GM18511 (cell line): ENCODE data around the gene FHL3.
"Not testable (repeated sequence)": the region's sequence is repeated elsewhere in the genome, so short reads cannot be mapped to it uniquely, and the experiment has no call there.

ENCODE experiments used
- ATAC-seq: cut with Tn5 transposase; IDR thresholded peaks from one replicate; pipeline ENCODE4 v1.9.1; 2021; ENCODE audit warnings: mild to moderate bottlenecking, moderate library complexity; ENCODE audit not compliant: unreplicated experiment

FHL3 gene

DNA sequence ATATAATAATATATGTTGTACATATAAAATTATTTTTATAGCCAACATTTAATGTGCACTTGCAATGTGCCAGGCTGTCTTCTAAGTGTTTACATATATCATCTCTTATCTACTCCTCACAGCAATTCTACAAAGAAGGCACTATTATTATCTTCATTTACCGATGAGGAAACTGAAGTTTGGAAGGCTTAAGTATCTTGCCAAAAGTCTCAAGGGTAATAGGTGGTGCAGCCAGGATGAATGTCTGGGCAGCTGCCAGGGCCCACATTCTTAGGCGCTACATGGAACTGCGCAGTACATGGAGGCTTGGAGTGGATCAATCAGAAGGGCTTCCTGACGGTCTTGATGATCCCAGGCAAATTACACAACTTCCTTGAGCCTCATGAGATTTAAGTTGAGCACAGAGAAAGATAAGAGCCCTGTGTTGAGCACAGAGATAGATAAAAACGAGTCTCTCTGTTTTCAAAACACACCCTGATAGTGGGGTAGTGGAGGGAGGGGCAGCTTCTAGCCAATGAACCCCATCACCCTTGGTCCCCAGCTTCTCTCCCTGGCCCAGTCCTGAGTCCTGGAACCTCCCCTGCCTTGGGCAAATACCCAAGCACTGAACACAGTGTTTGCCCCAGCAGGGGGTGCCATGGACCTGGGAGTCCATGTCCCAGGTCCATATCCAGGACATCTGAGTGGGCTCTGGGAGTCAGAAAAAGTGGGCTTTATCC is 32.1 kb upstream of the FHL3 start:
- no peak for ATAC-seq

DNA sequence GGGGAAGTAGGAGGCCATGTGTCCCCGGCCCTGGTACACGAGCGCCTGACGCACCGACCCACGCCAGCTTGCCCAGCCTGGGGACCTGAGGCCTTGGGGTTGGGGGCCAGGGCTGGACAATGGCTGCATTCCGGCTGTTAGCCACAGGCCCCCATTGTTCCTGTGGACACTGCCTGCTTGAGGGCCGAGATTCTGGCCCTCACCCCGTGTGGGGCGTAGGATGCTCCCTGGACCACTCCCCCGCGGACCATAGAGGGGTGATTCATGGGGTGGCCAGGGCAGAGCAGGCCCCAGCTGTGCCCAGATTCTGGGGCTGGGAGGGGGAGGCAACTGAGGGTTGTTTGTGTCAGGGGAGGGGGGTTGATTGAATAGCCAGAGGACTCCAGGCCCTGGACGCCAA is 29.6 kb upstream of the FHL3 start:
- ATAC-seq: no peak

DNA sequence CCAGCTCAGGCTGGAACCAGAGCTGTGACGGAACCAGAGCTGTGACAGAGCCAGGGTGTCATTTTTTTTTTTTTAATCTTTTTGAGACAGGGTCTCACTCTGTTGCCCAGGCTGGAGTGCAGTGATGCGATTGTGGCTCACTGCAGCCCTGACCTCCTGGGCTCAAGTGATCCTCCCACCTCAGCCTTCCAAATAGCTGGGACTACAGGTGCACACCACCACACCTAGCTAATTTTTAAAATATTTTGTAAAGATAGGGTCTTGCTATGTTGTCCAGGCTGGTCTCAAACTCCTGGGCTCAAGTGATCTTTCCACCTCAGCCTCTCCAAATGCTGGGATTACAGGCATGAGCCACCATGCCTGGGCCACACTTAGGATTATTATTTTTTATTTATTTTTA is 27.7 kb upstream of the FHL3 start:
- ATAC-seq: not testable (repeated sequence)

DNA sequence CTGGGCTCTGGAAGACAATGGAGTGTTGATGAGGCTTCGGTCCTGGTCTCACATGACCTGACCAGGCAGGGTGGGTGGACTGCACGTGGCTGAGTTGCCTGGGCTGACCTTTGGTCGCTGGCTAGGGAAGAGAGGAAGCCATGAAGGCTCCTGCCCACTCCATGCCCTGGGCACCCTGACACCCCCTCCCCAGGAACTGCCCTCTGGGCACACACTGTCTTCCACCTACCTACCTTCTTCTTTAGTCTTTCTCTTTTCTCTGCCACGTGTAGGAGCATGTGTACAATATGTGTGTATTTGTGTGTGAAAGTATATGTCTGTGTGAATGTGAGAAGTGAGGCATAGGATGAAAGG is 26.2 kb upstream of the FHL3 start:
- ATAC-seq: no peak

DNA sequence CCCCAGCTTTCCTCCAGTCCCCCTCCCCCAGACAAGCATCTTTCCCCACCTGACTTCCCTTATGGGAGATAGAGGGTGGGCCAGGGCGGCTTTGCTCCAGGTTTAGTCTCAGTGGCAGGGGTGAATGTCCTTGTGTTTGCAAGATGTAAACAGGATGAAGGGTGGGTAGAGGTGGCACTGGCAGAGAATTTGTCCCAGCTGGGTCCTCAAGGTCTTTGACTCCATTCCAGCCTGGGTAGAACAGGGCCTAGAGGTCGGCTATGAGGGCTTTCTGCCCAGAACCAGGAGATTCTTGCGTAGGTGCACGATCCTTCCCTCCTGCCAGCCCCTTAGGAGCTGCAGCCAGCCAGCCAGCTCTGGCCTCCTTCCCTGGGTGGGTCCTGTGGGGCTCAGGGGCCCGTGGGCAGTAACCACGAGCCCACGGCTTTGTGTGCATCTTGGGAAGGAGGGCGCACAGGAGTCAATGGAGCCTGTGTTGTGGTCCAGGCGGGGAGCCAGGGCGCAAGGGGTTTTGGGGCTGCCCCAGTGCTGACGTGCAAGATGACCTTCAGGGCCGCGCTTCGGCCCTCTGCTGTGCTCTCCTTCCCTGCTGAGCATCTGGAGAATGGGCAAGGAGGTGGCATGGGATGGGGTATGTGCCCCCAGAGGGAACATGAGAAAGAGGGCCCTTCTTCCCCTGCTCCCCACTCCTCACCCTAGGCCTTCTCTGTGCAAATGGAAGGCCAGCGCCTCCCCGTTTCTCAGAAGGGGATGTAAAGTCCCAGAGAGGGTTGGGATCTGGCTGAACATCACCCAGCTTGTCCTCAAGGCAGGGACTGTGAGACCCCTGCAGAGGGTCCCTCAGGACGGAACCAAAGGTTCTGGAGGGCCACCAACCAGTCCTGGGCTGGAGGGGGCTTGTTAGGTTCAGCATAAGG is 25.5 kb upstream of the FHL3 start:
- ATAC-seq: no peak

DNA sequence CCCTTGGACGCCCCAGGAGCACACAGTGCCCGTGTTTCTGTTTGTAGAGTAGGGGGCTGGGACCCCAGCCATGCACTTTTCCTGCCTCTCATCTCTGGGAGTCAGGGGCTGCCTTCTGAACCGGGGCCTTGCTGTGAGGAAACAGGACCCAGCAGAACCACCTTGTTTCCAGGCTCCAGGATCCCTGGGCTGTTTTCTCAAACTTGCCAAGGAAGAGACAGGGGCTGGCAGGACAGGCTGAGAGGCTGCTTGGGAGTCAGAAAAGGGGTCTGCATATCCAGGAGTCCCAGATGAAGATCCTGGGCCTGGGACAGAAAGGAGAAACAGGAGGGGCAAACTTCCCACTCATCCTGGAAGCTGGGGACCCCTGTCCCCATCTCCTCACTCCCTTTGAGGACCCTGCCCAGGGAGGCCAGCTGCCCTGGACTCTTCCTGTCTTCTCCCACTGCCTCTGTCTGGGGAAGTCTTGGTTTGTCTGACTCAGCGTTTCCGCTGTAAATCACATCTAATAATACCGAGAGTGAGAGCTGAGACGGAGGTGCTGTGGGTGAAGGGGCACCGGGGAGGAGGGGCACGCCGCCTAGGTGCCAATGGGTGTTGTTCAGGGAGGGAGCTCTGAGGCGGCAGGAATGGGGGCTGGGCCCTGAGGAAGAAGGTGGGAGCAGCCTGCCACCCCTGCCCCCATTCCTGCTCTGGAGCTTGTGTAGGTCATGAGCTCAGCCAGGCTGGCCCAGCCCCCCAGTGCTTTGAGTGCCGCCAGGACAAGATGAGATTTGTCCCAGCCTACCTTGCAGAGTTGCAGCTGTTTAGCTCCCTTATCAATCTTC is 24.6 kb upstream of the FHL3 start:
- peak; percentile 43 for ATAC-seq

DNA sequence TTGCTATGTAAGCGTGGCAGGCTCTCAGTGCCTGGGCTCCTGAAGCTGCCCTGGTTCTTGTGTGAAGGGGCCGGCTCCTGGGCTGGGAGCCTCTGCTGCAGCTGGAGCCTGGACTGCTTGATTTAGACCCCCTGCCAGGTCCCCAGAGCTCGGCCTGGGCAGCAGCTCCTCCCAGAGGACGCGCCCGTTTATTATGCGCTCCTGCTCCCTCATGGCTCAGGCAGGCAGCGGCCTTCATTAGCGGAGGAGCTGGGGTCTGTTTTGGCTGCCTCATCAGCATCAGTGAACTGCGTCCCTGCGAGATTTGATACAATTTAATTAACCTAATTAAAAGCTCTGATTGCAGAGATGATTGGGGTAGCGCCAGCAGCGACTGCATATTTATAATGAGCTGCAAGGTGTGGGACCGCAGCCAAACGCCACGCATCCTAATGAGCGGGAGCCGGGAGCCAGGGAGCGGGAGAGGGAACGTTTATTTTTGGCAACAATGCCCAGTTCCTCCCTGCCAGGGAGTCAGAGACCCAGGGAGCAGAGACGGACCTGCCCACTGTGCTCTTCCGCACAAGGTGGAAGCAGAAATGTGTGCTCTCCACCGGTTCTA is 23.9 kb upstream of the FHL3 start:
- no peak for ATAC-seq

DNA sequence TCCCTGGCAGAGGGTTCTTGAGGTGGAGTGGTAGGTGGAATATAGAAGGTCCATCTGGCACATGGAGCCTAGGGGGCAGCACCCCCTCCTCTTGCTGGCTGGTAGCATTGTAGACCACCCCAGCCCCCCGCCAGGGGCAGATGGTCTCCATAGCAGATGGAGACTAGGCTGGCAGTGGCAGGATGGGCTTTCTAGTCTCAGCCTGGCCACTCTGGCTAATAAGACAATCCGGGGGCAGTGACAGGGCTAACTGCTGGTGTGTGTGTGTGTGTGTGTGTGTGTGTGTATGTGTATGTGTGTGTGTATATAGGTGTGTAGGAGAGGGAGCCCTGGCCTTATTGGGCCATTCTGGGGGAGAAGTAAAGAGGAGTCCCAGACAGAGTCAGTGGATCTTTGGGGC is 23.4 kb upstream of the FHL3 start:
- no peak for ATAC-seq

DNA sequence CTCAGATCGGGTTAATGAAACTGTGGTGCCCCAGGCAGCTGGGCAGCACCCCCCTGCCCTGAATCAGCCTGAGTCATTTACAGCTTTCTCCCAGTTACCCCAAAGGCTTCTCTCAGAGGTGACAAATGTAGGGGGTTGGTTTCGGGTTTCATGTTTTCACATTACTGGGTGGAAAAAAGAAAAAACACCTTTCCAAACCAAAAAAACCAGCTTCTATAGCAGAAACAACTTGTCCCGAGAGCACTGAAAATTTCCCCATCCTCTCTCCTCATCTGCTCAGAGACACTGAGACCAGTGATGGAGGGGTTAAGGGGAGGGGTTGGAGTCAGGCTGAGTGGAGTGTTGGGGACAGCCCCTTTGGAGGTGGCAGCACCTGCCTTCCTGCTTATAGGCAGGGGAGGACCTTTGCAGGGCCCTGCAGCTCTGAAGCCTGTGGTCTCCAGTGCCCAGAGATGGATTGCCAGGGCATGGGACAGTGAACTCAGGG is 22.8 kb upstream of the FHL3 start:
- peak; percentile 81 for ATAC-seq

DNA sequence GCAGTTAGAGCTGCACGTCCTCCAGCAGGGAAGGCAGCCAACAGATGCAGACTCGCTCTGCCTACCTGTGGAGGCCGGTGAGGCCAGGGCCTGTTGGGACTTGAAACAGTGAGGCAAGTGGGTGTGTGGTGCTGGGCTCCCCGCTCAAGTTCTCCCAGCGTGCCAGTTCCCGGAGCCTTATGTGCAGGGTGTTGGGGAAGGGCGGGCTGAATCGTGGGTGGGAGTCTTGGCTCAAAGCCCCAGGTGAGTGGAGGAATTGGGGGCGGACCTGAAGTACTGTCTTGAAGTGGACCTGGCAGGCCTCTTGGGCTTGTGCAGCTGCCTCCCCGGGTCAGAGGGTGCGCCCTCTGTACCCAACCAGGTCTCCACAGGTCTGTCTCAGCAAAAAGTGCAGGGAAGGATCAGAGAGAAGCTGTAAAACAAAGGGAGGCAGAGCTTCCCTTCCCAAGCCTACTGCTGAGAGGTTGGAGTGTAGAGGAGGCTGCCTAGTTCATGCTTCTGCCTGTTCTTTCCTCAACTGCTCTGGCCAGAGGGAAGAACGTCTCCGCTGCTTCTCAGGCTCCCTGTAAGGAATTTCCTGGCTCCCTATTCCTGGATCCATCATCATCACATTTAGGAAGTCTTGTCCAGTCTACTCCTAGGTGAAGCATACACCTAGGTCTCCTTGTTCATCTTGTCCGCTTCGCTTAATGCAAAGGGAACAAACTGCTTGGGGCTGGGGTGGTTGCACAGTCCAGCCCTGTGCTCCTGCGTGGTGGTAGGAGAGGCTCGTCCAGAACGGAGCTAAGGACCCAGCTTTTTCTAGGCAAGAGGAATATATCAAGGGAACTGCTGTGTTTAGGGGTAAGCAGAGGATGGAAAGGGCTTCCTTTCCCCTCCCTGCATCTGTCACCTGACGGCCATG is 22.1 kb upstream of the FHL3 start:
- no peak for ATAC-seq

DNA sequence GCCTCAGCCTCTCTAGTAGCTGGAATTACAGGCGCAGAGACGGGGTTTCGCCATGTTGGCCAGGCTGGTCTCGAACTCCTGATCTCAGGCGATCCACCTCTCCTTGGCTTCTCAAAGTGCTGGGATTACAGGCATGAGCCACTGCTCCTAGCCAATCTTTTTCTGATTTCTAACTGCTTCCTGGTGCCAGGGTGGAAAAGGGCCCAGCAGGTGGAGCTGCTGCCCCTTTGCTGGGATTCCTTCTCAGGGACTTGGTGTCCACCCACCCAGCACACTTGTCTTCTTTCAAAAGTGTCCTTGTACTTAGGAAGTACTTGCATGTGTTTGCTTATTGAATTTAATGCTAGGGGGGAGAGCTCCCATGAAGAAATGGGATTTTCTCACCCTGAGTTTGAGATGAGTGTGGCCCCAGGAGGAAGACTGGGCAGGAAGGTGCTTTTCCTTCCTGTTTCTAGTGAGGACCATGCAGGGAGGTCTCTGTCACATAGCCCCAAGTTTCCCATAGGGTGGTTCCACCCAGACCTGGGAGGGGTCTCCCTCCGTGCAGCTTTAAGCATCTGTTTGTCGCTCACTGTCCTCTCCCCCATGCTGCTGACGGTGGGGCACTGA is 21.4 kb upstream of the FHL3 start:
- ATAC-seq: no peak

DNA sequence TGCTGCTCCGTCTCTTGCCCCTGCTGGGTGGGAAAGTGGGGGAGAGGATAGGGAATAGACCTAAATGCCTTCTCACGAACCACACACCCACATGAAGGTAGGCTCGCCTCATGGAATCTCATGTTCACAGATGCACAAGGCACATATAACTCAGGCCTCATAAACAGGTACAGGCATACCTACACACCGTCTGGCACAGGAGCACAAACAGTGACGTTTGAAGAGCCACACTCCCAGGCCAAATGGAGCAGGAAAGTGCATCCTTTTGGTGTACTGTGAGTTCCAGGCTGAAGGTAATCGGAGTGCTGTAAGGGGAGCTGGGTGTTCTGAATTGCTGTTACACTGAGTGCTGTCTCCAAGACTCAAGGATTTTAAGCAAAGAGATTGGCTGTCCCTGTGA is 20.4 kb upstream of the FHL3 start:
- ATAC-seq: no peak

DNA sequence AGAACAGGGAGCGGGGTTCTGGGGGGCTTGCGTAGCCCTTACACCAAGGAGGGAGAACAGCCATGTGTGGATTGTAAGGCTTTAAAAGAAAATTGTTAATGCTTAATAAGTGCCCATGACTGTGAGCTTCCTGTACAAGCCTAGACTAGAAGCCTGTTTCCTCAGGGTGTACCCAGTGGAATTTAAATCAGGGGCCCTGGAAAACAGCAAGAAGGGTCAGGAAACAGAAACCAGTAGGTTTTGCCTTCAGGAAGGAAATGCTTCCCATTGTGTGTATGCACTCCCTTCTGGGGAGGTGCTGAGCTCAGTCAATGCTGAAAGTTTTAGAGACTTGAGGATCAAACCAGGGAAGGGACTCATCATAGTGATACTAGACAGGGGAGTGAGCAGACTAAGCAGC is 19.9 kb upstream of the FHL3 start:
- ATAC-seq: no peak

DNA sequence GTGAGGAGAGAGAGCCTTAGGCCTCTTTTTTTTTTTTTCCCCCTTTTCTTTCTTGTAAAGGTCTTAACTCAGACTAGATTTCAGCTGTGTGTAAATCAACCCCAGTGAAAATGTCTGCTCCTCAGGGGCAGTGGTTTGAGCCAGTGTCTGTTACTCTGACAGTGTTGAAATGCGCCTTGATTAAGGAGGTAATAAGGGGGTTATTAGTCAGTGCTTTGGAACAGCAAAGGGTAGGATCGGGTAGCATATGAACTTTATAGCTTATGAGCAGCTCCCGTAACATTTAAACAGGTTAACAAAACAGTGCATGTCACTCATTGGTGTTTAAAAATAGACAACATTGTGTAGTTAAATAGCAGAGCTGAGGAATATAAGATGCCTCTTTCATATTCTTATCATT is 17.5 kb upstream of the FHL3 start:
- ATAC-seq: no peak

DNA sequence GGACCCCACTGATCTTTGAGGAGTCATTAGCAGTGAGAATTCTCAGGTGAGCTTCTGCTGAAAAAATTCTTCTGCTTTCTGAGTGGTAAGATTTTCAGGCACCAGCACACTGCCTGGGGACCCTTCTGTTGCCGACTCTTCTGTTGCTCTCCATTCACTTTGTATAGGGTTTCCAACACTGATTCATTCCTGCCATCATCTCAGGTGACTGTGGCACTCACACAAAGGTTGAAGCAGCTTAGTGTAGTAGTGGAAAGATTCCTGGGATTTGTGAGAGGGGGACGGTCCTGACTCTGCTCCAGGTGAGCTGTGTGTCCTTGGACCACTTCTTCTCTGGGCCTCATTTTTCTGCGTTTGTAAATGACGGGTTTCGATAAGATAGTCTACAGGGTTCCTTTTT is 16.7 kb upstream of the FHL3 start:
- no peak for ATAC-seq

DNA sequence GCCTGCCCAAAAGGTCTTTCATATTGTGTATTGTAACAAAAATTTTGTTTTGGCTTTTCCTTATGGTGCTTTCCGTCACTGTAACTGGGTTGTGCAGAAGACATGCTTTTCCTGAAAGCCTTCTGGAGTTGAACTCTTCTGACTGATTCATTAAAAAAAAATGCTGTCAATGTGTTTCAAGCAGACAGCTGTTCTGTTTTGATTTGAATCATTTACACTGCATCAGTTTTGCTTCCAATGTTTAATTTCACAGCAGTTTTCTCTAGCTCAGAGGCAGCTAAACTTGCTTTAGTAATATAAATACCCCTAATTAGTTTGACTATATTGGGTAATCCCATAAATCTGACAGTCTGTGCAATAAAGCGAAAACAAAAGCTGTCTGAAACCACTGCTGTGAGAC is 15.1 kb upstream of the FHL3 start:
- no peak for ATAC-seq

DNA sequence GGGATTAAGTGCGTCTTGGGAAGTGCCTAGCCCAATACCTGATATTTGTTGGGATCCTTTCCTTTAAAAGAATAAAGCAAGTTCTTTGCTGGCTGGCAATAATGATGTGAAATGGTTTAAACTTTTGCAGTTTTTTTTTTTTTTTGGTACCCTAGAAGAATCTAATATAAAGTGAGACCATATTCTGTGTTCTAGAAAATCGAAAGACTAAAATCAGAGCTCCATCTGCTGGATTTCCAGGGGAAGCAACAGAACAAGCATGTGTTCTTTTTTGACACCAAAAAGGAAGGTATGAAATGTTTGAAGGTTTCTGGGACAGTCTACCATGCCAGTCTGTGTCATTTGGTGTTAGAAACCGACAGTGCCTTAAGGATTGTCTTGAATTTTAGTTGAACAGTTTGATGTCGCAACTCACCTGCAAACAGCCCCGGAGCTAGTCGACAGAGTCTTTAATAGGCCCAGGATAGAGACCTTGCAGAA is 13.6 kb upstream of the FHL3 start:
- ATAC-seq: no peak

DNA sequence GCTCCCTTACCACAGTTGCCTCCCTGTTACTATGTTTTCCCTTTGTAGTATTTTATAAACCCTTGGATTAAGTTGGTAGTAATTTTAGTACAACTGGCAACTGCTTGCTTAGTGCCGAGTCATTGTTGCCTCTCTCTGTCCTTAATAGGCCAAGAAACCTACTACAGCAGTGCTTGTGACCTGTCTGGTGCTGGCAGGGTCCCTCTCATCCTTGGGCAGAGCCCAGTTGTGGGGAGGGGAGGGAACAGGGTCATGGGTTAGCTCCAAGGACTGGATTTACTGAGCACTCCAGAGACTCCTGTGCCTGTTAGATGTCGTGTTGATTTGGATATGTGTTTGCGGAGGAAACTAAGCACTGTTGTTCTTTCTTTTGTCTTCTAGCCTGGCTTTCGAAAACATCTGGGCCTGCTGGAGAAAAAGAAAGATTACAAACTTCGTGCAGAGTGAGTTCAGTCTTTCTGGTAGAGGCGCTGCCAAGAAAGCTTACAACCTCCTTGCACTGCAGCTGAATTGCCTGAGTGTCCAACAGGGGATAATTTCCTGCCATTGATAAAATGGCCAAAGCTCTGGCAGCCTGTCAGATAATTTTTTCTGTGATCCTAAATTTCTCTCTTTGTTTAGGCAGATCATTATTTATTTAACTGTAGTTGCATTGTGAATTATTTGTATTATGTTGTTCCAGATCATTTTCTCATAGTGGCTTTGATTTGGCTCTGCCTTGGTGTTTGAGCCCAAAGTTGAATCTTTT is 10.8 kb upstream of the FHL3 start:
- no peak for ATAC-seq
